ENCODE results near the gene RCOR3.
A peak's percentile ranks its signal among the peaks of the same experiment; 100 is the strongest.
"Not testable (repeated sequence)": the region's sequence is repeated elsewhere in the genome, so short reads cannot be mapped to it uniquely, and the experiment has no call there.

RCOR3 gene

DNA sequence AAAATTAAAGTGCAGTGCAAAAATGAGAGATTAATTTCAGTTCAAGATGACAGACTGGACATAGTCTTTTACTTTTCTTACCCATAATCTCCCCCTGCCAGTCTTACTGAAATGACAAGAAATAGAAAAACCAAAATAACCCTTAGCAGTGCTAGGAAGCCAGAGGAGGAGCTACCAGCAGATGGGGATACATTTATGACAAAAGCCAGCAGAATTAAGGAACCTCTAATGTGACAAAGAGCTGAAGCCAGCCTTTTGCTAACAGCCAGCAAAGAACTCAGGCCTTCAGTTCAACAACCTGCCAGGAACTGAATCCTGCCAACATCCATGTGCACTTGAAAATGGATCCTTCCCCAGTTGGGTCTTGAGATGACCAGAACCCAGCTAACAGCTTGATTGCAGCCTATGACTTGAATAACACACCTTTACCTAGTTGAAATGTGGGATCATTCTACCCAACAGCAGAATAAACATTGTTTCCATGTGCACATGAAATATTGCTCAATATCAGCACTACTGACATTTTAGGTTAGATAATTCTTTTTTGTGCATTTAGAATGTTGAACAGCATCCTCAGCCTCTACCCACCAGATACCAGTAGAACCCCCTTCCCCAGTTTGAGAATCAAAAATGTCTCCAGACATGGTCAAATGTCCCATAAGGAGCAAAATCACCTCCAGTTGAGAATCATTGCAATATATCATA is 59.6 kb downstream of the RCOR3 start:
- DNase-seq (ENCODE audit: low spot score) = no peak
- CTCF ChIA-PET = interaction anchor here (0.6 kb wide), 4 partner anchors 64 to 337 kb away, joined by 3 to 5 read pairs (median 4); no protein-coding TSS in a partner anchor
- TF ChIP-seq, protein P1, sequence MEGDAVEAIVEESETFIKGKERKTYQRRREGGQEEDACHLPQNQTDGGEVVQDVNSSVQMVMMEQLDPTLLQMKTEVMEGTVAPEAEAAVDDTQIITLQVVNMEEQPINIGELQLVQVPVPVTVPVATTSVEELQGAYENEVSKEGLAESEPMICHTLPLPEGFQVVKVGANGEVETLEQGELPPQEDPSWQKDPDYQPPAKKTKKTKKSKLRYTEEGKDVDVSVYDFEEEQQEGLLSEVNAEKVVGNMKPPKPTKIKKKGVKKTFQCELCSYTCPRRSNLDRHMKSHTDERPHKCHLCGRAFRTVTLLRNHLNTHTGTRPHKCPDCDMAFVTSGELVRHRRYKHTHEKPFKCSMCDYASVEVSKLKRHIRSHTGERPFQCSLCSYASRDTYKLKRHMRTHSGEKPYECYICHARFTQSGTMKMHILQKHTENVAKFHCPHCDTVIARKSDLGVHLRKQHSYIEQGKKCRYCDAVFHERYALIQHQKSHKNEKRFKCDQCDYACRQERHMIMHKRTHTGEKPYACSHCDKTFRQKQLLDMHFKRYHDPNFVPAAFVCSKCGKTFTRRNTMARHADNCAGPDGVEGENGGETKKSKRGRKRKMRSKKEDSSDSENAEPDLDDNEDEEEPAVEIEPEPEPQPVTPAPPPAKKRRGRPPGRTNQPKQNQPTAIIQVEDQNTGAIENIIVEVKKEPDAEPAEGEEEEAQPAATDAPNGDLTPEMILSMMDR (conservative IDR thresholded peaks at IDR 0.05; ENCODE audit: low read depth) = no peak
- POLR2A ChIA-PET (ENCODE audit: low non-redundant PET) = no interaction called here
- no peak overlapping the region for H3K27ac ChIP-seq

DNA sequence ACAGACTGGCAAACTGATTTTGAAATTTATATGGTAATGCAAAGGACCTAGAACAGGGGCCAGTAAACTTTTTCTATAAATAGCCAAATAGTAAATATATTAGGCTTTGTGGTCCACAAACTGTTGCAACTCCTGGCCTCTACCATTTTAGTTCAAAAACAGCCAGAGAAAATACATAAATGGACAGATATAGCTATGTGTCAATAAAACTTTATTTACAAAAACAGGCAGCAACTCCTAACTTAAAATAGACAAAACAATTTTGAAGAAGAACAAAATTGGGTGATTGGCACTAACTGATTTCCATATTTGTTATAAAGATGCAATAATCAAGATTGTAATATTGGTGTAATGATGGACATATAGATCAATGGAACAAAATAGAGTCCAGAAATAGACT is 60.7 kb downstream of the RCOR3 start:
- ChIA-PET CTCF (no interaction called here), POLR2A (ENCODE audit: low non-redundant PET) (no interaction called here)
- no peak overlapping the region for H3K27ac ChIP-seq
- DNase-seq (ENCODE audit: low spot score) = no peak
- TF ChIP-seq, protein P1 (conservative IDR thresholded peaks at IDR 0.05; ENCODE audit: low read depth) = no peak

DNA sequence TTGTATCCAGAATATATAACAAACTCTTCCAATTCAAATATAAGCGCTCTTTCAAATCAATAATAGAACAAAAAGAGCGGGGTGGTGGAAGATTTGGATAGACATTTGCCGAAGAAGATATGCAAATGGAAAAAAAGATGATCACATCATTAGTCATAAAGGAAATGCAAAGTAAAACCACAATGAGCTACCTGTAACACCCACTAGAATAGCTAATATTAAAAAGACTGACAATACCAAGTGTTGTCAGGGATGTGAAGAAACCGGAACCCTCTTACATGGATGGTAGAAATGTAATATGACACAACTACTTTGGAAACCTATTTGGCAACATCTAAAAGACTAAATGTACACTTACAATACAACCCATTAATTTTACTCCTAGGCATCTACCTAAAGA is 61.8 kb downstream of the RCOR3 start:
- ChIA-PET POLR2A (ENCODE audit: low non-redundant PET) (no interaction called here), CTCF (no interaction called here)
- TF ChIP-seq, protein P1 (conservative IDR thresholded peaks at IDR 0.05; ENCODE audit: low read depth) = no peak
- DNase-seq (ENCODE audit: low spot score) = peak; percentile 9
- no peak overlapping the region for H3K27ac ChIP-seq

DNA sequence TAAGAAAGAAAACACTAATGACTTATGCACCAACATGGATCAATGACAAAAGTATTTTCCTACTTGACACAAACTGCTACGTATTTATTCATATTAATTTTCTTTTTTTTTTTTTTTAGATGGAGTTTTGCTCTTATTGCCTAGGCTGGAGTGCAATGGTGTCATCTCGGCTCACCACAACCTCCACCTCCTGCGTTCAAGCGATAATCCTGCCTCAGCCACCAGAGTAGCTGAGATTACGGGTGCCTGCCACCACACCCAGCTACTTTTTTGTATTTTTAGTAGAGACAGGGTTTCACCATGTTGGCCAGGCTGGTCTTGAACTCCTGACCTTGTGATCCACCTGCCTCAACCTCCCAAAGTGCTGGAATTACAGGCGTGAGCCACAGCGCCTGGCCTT is 62.5 kb downstream of the RCOR3 start:
- DNase-seq (ENCODE audit: low spot score); H3K27ac ChIP-seq; POLR2A ChIA-PET (ENCODE audit: low non-redundant PET): not testable (repeated sequence)
- CTCF ChIA-PET = interaction anchor here (0.7 kb wide), 1 partner anchor 333 kb away, joined by 3 read pairs; no protein-coding TSS in a partner anchor

DNA sequence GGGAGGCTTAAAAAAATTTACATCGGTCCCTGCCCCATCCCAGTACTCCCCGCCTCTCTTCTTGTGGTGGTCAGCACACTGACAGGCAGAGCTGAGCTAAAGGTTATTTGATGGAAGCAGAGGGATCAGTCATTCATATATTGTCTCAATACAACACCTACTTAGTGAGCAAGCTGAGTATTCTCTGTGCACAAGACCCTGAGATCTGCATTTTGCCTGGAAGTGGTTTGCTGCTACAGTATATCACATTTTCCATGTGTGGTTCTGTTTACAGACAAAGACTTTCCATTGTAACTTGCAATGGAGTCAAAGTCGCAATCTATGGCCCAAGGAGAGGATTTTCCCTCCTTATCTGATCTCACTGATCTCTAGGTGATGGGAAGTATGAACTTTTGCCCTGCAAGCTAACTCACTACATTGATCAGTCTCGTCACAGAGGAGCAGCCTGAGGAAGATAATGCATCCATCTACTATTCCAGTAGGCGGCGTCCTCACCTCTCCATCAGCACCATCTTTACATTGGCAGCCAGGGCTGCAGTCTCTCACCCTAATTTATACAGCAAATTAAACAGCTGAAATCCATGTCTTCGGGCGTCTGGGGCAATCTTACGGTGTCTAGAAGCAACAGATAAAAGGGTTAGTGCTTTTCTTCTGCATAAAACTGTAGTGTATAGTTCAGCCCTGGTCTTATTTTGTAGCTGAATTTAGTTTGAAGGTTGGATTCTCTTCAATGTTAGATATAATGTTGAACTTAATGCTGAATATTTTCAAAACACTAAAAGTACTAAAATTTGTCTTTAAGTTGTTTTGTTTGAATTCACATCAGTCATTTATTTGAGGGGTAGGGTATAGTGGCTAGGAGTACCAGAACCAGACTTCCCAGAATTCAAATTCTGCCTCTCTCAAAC is 64.2 kb downstream of the RCOR3 start:
- POLR2A ChIA-PET (ENCODE audit: low non-redundant PET) = interaction anchor here (0.5 kb wide), 1 partner anchor 178 kb away, joined by 8 read pairs; no protein-coding TSS in a partner anchor
- no peak overlapping the region for H3K27ac ChIP-seq
- DNase-seq (ENCODE audit: low spot score) = peak; percentile 62
- CTCF ChIA-PET = interaction anchor here (0.6 to 2.1 kb wide), 23 partner anchors 11 to 1644 kb away, joined by 3 to 8 read pairs (median 3); no protein-coding TSS in a partner anchor
- TF ChIP-seq, protein P1 (conservative IDR thresholded peaks at IDR 0.05; ENCODE audit: low read depth) = peak; percentile 88

DNA sequence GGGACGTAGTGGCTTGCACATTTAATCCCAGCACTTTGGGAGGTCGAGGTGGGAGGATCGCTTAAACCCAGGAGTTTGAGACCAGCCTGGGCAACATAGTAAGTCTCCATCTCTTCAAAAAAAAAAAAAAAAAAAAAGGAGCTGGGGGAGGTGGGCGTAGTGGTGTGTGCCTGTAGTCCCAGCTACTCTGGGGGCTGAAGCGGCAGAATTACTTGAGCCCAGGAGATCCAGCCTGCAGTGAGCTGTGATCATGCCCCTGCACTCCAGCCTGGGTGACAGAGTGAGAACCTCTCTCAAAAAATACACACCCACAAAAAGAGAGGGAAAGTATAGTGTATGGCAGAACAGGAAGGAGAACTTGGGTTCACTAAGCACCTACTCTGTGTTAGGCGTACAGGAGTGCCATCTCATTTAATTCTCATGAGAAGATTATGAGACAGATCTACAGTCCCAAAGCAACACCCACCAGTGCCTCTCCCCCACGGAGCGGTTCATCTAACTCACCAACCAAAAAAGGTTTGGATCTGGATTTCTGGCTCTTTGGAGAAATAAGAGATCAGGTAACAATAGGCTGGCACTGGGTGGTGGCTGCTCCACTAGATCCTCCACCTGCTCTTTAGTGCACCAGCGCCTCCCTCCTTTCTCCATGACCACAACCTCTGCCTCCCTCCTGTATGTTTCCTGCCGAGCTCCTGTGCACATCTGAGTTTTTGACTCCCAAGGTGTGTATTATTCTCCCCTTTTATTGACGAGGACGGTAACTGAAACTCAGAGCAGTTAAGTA is 66.0 kb downstream of the RCOR3 start:
- H3K27ac ChIP-seq = no peak overlapping the region
- DNase-seq (ENCODE audit: low spot score) = no peak
- TF ChIP-seq, protein P1 (conservative IDR thresholded peaks at IDR 0.05; ENCODE audit: low read depth) = no peak
- ChIA-PET CTCF (interaction anchor here (0.6 to 2.1 kb wide), 4 partner anchors 118 to 330 kb away, joined by 3 to 7 read pairs (median 5); no protein-coding TSS in a partner anchor), POLR2A (ENCODE audit: low non-redundant PET) (interaction anchor here (0.6 to 0.7 kb wide), 2 partner anchors 44 to 190 kb away, joined by 3 to 4 read pairs; no protein-coding TSS in a partner anchor)
